ENCODE measurements around the gene STYXL2. TPM values are rescaled to one million over a fixed set of nuclear protein-coding genes. Genes with fewer than 3 reads are reported as not detected.

Gene STYXL2
- total RNA-seq, 2 experiments from 2014 or later = not detected

- intact Hi-C loops (cut with micrococcal nuclease; ENCODE audit: unreplicated experiment) = no loop called here
- Histone ChIP-seq H3K4me1 (ENCODE audit: insufficient read depth, low read length, poor library complexity, severe bottlenecking) (no peaks in the 10 kb centered on the region), H3K27ac (ENCODE audit: low read depth, low read length, poor library complexity, severe bottlenecking) (no peak overlapping the region), H3K4me2 (ENCODE audit: low read length) (no peak overlapping the region), H4K20me1 (ENCODE audit: insufficient read depth, low read length) (no peaks in the 10 kb centered on the region), H3K9me3 (ENCODE audit: low read length) (no peaks in the 10 kb centered on the region), H3K36me3 (ENCODE audit: insufficient read depth, low read length) (no peaks in the 10 kb centered on the region), H2AFZ (ENCODE audit: low read length) (no peak overlapping the region), H3K4me3 (ENCODE audit: low read depth, low read length, poor library complexity, severe bottlenecking) (no peak overlapping the region), H3K79me2 (ENCODE audit: insufficient read depth, low read depth, low read length) (no peaks in the 10 kb centered on the region), H3K9me2 (ENCODE audit: insufficient read depth, low read length) (no peaks in the 10 kb centered on the region)
- ChIA-PET POLR2A (no interaction called here), CTCF (ENCODE audit: unreplicated experiment) (no interaction called here)
- DNase-seq (ENCODE audit: low spot score) = no peak
- no TSS peak for BruUV-seq (replicated peaks)
- TF ChIP-seq EZH2phosphoT487 (IDR thresholded peaks at IDR 0.05; ENCODE audit: borderline replicate concordance, low read depth, low read length) (no peak), CTCF (conservative IDR thresholded peaks at IDR 0.05; ENCODE audit: low read length) (no peak)
Observed at GRCh38 chr1:167127236-167127635, 33.4 kb downstream of the STYXL2 start.

- Histone ChIP-seq H3K9me2 (ENCODE audit: insufficient read depth, low read length) (no peaks in the 10 kb centered on the region), H3K4me3 (ENCODE audit: low read depth, low read length, poor library complexity, severe bottlenecking) (no peak overlapping the region), H3K36me3 (ENCODE audit: insufficient read depth, low read length) (no peaks in the 10 kb centered on the region), H4K20me1 (ENCODE audit: insufficient read depth, low read length) (no peaks in the 10 kb centered on the region), H2AFZ (ENCODE audit: low read length) (no peak overlapping the region), H3K27ac (ENCODE audit: low read depth, low read length, poor library complexity, severe bottlenecking) (no peak overlapping the region), H3K4me1 (ENCODE audit: insufficient read depth, low read length, poor library complexity, severe bottlenecking) (no peaks in the 10 kb centered on the region), H3K79me2 (ENCODE audit: insufficient read depth, low read depth, low read length) (no peaks in the 10 kb centered on the region), H3K4me2 (ENCODE audit: low read length) (no peak overlapping the region), H3K9me3 (ENCODE audit: low read length) (no peaks in the 10 kb centered on the region)
- CTCF ChIA-PET (ENCODE audit: unreplicated experiment) = no interaction called here
- no peak for TF ChIP-seq CTCF (conservative IDR thresholded peaks at IDR 0.05; ENCODE audit: low read length)
- TF ChIP-seq EZH2phosphoT487 (IDR thresholded peaks at IDR 0.05; ENCODE audit: borderline replicate concordance, low read depth, low read length) = no peak
- DNase-seq (ENCODE audit: low spot score) = no peak
- POLR2A ChIA-PET = no interaction called here
- intact Hi-C loops (cut with micrococcal nuclease; ENCODE audit: unreplicated experiment) = no loop called here
- no TSS peak for BruUV-seq (replicated peaks)
Observed at GRCh38 chr1:167127661-167128060, 33.8 kb downstream of the STYXL2 start.

- Histone ChIP-seq H3K27ac (ENCODE audit: low read depth, low read length, poor library complexity, severe bottlenecking) (no peak overlapping the region), H4K20me1 (ENCODE audit: insufficient read depth, low read length) (no peaks in the 10 kb centered on the region), H3K4me2 (ENCODE audit: low read length) (no peak overlapping the region), H3K79me2 (ENCODE audit: insufficient read depth, low read depth, low read length) (no peaks in the 10 kb centered on the region), H3K36me3 (ENCODE audit: insufficient read depth, low read length) (no peaks in the 10 kb centered on the region), H2AFZ (ENCODE audit: low read length) (no peak overlapping the region), H3K9me3 (ENCODE audit: low read length) (no peaks in the 10 kb centered on the region), H3K4me3 (ENCODE audit: low read depth, low read length, poor library complexity, severe bottlenecking) (no peak overlapping the region), H3K4me1 (ENCODE audit: insufficient read depth, low read length, poor library complexity, severe bottlenecking) (no peaks in the 10 kb centered on the region), H3K9me2 (ENCODE audit: insufficient read depth, low read length) (no peaks in the 10 kb centered on the region)
- TF ChIP-seq EZH2phosphoT487 (IDR thresholded peaks at IDR 0.05; ENCODE audit: borderline replicate concordance, low read depth, low read length) (no peak), CTCF (conservative IDR thresholded peaks at IDR 0.05; ENCODE audit: low read length) (peak; percentile 62)
- BruUV-seq (replicated peaks) = no TSS peak
- POLR2A ChIA-PET = interaction anchor here (0.6 kb wide), 1 partner anchor 1107 kb away, joined by 5 read pairs; no protein-coding TSS in a partner anchor
- DNase-seq (ENCODE audit: low spot score) = no peak
- intact Hi-C loops (cut with micrococcal nuclease; ENCODE audit: unreplicated experiment) = no loop called here
- CTCF ChIA-PET (ENCODE audit: unreplicated experiment) = no interaction called here
Observed at GRCh38 chr1:167128261-167129227, 34.7 kb downstream of the STYXL2 start.
